T-helper 1 cell treated with Interleukin-12 subunit alpha and Interleukin-12 subunit beta and Interleukin-4 antibody, amounts not matched to agents 30 ng/mL and 1 ng/mL, for 36 hours (primary cell): ENCODE results near the gene XRCC3. TPM values are rescaled to one million over a fixed set of nuclear protein-coding genes. Genes with fewer than 3 reads are reported as not detected.

Experiments used
- intact Hi-C: fragments of 100-400 bp; cut with micrococcal nuclease; formaldehyde crosslinking; loops from one replicate; pipeline ENCODE4 v1.15.1; 2024
- total RNA-seq: library from RNA; stranded (reverse); gene quantifications from 2 replicates; pipeline ENCODE4 v1.2.3, GENCODE V29; 2022

Gene XRCC3
- total RNA-seq, 1 donor from 2014 or later: 39.6 TPM

DNA sequence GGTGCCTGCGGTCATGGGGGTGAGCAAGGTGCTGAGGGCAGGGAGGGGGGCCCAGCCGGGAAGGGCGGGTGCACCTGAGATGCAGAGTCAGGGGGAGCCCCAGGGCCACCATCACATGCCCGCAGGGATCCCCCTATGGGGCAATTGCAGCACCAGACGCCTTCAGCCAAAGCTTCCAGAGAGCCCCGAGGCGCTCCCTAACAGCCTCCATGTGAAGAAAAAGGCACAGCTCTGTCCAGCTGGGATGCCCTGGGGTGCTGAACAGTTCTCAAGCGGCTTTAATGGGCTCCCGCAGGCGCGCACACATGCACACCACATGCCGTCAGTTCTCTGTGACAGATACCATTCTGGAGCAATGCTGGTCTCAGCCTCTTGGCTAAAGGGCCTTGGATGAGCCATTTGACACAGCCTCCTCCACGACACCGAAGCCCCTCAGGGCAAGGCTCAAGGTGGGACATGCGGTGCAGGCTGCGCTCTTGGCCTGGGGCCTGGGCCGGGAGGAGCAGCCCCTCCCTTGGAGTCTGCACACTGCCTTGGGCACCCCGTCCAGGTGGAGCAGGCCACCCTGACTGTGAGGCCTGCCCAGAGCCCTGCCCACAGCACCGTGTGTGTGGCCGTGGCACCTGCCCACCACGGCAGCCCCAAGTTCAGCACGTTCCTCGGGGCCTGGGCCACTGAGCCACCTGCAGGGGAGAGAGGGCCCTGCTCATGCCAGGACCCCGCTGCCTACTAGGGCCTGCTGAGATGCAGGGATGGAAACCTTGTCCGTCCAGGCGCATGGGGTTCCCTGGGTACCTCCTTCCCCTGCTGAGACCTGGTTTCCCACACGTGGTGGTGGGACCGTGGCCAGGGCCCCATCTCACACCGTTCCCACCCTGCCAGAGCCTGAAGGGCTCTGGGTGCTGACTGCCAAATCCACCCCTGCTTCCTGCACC, 7.7 kb downstream of the XRCC3 start:
- intact Hi-C loops: no loop called here

DNA sequence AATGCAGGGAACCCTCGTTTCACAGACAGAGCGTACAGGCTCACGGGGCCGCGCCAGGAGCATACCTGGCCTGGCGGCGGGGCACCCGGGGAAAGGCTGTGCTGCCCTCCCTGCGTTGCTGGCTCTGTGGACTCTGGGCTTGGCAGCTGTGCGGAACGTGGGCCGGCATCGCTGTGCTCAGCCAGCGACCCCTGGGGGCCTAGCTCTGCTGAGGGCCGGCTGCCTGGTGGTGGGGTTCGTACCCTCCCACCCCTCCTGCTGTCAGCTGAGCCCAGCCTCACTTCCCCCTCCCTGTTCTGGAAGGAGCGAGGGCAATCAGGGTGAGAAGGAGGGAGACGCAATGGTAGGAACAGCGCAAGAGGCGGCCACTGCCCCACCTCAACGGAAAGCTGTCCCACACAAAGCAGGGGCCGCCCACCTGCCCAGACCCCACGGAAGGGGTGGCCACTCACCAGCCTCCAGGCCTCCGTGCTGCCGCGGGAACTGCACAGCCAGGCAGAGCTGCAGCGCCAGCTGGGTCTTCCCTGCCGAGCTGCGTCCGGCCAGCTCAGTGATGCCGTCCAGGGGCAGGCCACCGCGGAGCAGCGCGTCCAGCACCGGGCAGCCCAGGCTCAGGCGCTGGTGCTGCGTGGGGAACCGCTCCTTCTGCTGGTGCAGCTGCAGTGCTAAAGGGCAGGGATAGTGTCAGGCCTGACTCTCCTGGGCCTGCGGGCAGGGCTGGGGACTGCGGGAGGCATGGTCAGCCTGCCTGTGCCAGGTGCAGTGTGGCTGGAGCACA, 8.5 kb downstream of the XRCC3 start:
- intact Hi-C loops: no loop called here

DNA sequence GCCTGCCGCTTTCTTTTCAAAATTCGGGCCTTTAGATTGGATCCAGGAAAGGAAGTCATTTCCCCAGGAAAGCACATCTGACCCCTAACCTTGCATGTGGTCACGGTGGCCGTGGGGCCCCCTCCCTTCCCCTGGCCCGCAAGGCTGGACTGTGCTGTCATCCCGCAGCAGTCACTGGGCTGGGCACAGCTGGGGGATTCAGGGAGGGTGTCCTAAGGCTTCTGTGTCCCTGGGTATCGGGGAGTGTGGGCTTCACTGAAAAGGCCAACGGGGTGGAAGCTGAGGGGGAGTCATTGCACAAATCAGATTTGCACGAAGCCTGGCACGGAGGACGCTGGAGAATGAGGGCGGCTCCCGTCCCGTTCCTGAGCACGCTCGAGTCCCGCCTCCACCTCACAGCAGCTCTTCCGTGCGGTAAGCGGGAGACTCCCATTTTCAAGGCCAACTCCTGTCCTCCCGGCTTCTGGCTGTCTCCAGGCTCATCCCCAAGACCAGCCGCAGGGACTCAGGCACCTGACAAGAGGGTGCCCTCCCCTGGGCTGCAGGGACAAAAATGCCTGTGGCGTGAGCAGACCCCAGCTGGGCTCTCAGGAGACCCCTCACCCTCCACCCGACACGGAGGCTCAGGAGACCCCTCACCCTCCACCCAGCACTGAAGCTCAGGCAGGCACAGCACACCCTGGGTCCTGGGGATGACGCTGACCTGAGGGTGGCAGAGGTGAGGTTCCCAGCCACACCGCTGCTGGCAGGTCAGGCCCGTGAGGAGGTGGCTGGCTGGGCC, 9.6 kb downstream of the XRCC3 start:
- intact Hi-C loops: no loop called here

GRCh38 chr14:103705118-103705503, 10.1 kb downstream of the XRCC3 start:
- intact Hi-C loops: no loop called here

GRCh38 chr14:103704708-103705107, 10.5 kb downstream of the XRCC3 start:
- intact Hi-C loops: no loop called here

- intact Hi-C loops: no loop called here
Observed at GRCh38 chr14:103703433-103704385, 11.5 kb downstream of the XRCC3 start.

DNA sequence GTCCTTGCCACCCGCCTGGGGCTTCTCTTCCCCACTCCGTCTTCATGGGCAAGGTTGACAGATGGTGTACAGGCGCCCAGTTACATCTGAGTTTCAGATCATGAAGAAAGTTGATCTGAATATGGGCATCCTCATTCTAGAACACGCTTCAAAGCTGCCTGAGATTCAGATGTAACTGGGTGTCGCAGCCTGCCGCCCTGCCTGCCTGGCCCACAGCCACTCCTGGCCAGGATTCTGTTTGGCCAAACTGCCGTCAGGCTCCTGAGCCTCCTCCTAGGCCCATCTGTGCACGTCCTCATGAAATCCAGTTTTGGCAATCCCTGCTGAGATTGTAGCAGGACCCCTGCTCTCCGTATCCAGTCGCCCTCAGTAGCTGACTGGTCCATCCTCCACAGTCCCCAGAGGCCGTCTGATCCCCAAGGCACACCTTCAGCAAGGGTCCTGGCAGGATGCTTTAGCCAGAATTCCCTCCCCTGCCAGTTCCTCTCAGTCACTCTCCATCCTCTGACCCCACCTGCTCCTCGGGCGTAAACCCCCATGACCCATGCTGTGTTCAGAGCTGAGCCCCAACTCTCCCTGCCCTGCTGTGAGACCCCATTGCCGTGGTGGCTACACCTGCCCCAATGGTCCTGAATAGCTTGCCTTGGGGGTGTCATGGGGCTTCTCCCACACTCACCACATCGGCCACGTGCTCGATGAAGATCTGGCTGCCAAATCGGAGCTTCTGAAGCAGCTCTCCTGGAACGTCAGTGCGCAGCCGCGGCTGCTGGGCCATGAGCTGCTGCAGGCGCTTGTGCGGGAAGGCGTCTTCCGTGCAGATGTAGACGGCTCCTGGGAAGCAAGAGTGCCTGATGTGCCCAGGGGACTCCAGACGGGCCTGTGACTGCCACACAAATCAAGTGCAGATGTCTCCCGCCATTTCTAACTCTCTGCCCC, 12.5 kb downstream of the XRCC3 start:
- intact Hi-C loops: no loop called here

DNA sequence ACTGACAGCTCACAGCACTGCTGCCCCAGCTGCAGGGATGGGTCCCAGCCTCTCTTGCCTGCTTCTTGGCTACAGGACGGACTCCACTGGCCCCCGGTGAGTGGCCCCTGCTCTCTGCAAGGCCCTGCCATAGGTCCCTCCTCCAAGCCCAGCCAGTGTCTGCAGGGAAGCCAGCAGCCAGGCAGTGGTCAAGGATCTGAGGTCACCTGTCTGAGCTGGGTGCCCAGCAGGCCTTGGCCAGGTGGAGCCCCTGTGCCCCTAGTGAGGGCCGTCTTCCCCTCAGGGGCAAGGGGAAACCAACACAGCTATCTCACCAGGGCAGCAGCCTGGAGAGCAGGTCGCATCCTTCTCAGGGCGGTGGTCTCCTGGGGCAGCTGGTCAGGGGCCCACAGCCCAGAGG, 13.2 kb downstream of the XRCC3 start:
- intact Hi-C loops: no loop called here

GRCh38 chr14:103700753-103701490, 14.3 kb downstream of the XRCC3 start:
- intact Hi-C loops: no loop called here

DNA sequence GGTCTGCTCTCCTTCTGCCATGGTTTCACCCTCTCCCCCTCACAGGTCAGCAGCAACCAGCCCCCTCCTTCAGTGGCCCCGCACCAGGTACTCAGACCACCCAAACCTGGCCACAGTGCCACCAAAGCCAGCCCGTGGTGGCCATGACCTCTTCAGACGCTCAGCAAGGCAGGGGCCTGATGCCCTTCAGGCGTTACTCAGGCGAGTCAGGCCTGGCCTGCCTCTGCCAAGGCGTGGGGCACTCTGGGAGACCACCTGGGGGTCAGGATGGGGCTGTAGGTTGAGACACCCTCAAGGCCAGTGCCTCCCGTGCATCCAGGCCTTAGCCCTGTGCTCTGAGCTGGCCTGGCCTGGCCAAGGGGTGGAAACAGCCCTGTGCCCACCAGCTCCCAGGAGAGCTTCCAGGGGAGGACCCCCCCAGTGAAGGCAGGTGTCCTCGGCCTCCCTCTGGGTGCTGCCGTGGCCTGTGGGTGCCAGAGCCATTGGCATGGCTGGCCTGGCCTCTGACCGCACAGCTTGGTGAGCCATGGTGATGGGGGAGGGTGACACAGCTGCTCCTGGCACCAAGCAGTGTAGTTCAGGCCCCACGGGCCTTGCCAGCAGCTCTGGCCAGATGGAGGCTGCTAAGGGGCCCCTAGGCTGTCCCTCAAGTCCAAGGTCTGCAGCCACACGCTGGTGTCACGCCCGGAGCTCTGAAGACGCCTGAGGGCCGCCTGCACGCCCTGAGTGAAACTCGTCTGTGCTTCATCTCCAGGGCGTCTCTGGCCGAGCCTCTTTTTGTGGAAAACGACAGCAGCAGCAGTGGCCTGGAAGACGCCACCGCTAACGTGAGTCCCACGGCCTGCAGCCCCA, 15.1 kb downstream of the XRCC3 start:
- intact Hi-C loops: no loop called here

DNA sequence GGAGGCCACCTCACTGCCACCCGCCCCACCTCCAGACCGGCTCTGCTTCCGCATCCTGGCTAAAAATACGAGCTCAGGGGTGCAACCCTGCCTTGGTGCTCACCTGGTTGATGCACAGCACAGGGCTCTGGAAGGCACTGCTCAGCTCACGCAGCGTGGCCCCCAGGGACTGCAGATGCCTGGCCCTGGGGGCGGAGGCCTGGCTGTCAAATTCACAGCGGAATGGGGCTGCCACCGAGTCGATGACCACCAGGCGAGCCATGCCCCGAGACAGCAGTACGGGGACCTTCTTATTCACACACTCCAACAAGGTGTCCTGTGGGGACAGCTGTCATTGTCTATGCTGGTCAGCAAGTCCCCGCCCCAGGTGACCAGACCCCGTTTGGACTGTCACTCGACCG, 16.0 kb downstream of the XRCC3 start:
- intact Hi-C loops: no loop called here

DNA sequence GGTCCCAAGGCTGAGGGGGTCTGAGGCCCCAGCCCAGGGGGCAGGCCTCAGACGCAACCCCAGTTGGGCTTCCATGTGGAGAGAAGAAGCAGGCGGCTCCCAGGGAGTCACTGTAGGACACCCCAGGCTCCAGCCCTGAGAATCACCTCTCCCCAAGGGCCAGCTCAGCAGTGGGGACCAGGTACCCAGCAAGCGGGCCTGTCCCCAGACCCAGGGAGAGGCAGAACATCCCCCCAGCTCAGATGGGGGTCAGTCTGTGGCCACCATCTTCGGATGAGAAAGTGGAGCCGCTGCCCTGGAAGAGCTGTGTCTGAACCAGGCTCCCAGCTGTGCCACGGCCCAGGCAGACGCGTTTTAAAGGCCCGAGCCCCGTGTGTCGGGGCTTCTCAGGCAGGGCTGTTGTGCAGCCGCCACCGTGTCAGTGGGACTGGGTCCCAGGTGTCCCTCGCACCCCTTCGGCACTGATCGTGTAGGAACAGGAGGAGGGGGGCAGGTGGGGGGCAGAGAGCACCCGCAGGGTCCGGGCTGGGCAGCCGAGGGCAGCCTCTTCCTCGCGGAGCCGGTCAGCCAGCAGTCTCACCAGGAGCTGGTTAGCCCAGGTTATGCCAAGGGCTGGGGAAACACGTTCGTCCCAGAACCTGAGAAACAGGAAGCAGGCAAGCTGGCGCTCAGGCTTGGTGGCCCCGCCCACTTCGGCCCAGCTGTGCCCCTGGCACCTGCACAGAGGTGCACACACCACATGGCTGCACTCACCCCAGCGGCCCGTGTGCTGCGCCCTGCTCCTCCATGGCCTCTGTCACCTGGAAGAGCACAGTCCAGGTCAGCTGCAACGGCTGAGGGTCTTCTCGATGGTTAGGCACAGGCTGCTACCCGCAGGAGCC, 16.6 kb downstream of the XRCC3 start:
- intact Hi-C loops: no loop called here

DNA sequence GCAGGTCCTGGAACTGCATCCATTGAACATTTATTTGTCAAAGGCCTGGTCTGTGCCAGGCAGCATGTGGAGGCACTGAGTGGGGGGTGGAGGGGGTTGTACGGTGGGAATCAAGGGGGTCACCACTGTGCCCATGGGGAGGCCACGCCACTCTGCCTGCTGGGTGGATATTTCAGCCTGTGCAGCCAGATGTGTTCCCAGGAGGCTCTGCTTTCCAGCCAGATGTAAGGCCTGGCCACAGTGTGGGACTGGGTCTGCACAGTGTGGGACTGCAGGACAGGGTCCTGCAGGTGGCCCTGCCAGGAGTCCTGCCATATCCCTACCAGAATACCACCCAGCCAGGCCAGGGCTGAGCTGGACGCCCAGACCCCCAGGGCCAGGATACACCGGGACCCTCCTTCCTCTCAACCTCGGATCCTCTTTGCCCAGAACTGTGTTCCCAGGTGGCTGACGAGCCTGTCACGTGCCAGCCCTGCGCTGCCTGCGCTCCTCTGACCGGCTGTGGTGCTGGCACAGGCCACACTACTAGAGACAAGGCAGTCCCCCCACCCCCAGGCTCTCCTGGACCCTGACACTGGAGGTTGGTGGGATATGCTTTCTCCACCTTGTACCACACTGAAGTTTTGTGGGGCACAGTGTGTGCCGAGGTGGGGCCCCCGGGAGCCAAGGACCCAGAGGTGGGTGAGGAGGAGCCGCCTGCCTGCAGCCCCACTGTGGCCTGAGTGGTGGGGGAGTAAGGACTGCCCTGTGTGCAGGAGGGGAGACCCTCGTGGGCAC, 17.5 kb downstream of the XRCC3 start:
- intact Hi-C loops: no loop called here

DNA sequence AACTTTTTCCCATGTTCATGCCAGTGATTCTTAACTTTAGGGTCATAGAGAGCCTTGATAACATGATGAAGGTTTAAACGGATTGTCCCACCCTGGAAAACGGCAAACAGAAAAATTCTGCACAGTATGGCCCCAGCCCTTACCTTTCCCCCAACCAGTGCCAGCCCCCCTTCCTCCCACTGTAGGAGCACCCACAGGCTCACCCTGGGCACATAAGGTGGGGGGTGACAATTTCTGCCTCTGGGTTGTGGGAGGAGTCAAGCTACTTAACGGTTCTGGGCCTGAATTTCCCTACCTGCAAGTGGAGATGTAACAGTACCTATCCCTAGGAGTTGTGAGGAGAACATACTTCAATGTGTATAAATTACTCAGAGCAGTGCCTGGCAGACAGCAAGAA, 18.0 kb downstream of the XRCC3 start:
- intact Hi-C loops: no loop called here

- intact Hi-C loops: no loop called here
Observed at GRCh38 chr14:103696466-103697071, 18.7 kb downstream of the XRCC3 start.

DNA sequence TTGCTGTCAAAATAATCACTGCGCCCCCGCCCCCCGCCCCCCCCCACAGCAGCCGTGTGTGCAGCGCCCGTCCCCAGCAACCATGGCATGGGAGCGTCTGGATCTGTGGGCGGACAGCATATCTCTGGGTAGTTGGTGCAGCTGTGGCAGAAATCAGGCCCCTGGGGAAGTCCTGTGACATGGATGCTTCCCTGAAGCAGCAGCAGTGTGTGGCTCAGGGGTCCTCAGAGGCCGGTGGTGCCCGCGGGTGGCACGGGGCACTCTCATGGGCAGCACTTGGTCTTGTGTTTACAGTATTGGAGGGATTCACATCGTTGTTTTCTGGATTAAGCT, 19.2 kb downstream of the XRCC3 start:
- intact Hi-C loops: no loop called here
